ENCODE data around the gene NEU4.

The NEU4 gene

GRCh38 chr2:241853651-241854341, 44.8 kb downstream of the NEU4 start:
- no peak for DNase-seq

DNA sequence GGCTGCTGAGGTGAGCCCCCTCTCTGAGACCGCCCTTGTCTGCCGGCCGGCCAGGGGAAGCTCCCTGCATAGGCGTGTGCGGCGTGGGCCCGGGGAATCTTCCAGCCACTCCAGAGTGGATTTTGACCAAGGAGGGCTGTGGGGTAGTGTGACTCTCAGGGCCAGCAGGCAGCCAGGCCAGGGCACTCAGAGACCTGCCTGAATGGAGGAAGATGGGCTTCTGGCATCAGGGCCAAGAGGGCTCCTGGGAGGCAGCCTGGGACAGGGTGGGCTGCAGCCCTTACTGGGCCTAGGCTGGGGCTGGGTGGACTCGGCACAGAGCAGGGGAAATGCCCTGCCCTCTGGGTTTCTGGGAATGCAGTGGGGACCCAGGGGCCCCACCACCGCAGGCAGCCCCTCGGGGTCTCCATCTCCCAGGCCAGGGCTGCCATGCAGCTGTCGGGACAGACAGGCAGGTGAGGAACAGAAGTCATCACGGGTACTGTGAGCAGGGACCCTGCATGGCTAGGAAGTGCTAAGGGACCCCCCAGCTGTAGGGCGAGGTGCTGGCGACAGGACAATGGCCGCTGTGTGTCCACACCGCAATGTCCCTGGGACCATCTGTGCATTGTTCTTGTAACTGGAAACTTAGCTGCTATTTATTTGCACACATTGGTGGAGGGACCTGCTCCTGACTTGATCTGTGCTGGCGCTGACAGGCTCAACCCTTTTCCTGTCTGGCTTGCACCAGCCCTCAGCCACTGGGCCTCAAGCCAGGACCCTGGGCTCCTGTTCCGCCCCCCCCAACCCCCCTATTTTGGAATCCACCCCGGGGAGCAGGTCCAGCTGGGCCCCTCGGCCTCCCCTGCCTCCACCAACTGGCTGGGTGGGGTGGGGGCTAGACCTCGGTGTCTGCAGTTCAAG, 45.6 kb downstream of the NEU4 start:
- DNase-seq, result no peak

GRCh38 chr2:241855245-241855887, 46.4 kb downstream of the NEU4 start:
- no peak for DNase-seq

GRCh38 chr2:241855888-241856422, 47.0 kb downstream of the NEU4 start:
- DNase-seq, result no peak

DNA sequence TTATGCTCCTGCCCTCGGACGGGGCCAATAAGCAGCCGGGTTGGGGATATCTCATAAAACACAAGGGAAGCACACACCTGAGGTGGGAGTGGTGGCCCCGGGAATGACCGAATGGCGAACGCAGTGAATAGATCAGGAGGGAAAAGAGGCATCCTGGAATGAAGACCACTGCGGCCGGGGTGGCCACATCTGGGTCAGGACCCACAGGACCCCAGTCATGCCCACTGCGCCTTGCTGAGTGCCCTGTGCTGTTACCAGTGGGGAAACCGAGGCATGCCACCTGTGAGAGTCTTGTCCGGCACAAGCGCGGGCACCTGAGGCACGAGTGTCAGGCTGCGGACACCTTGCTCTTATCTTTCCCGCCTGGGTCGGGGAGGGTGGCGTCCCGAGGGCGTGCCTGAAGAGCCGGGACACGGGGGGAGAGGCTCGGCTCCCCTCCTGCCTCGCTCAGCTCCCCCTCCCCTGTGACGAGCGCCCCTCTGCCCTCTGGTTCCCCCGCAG, 48.1 kb downstream of the NEU4 start:
- no peak for DNase-seq

DNA sequence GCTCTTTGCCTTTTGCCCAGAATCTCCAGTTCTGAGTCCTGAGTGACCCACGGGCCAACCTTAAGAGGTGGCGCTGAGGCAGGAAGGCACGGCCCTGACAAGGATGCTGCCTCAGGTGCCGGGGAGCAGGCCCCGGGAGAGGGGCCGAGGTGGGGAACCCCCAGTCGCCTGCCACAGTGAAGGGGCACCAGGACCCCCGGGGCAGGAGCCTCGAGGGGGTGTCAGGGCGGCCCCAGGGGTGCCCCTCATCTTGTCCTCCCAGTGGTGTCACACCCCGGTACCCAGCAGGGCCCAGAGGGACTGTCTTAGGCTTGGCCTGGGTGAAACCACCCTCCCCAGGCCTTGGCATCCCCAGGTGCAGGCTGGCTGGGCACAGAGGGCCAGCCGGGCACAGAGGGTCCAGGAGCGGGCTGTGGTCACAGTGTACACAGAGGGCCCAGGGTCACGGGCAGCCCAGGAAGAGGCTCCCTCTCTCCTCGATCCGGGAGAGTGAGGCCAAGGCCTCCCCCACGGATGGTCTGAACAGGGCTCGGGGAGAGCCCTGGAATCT, 48.7 kb downstream of the NEU4 start:
- DNase-seq, result no peak

GRCh38 chr2:241858206-241859016, 49.4 kb downstream of the NEU4 start, which contains the start of gene PDCD1:
PDCD1 (minus strand) TSS chr2:241858894; CDS start chr2:241858838, 56 bp downstream.
- peak; percentile 41 for DNase-seq

DNA sequence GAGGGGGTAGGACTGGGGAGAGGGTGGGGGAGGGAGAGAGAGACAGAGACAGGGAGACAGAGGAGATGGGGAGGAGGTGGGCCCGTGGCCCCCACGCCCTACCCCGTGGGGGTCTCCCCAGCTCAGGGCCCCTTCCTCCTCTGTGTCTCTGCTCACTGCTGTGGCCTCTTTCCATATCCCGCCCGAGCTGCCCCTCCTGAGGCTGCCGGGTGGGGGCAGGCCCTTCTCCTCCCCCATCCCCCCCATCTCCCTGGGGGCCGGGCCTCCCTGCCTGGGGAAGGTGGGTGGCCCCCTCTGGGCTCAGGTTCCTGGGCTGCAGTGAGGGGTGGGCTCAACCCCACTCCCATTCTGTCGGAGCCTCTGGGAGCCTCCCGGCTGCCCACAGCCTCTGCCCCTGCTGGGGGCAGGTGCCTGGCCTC, 50.0 kb downstream of the NEU4 start:
- DNase-seq, result no peak

- no peak for DNase-seq
Measured at GRCh38 chr2:241859436-241860183, 50.6 kb downstream of the NEU4 start.

DNA sequence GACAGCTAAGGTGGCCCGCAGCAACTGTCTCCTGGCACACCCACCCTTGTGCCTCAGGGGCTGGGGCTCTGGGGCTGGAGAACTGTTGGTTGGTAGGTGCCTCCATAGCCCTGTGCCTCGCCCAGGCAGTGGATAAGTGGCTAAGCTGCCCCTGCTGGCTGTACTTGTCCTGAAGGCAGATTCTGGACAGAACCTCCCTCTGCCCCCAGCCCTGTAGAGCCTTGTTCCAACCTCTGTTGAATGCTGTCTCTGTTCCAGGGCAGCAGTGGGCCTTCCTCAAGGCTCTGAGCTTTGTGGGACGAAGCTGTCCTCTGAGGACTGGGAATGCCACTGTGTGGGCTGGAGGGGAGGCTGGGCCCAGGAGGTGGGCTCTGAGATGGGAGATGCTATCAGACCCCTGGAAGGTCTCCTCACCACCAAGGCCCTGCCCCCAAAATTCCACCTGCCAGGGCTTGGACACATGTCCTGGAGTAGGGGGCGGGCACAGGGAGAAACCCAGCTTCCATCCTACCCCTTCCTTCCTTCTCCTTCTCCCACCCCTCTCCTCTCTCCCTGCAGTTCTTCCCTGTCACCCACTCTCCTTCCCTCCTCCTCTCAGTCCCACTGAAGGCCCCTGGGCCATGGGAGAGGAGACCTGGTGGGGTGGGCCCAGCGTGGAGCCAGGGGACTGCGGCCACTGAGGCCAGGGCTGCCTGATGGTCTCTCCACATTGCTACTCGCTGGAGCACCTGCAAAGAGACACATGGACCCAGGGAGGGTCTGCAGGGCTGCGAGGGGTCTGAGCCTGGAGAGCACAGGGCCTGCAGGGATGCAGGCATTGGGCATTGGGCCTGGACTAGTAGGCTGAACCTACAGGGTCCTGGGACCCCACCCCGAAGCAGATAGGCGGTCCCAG, 51.4 kb downstream of the NEU4 start:
- DNase-seq, result no peak

GRCh38 chr2:241861264-241861663, 52.3 kb downstream of the NEU4 start:
- DNase-seq, result no peak

DNA sequence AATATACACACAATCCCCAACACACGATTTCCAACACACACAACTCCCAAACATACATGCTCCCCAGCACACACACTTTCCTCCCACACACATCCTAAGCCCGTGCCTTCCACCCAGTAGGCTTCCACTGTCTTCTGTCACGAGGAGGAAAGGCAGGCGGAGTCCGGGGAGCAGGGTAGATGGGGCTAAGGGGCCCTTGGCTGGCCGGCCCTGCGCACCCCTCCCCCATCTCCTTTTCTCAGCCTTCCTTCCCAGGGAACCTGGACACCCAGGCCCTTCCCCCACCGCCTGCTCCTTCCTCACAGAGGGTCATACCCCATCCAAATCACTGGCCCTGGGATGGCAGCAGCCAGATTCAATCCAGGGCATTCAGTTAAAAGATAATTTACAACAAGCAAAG, 53.1 kb downstream of the NEU4 start:
- no peak for DNase-seq

- no peak for DNase-seq
Measured at GRCh38 chr2:241862775-241863535, 54.0 kb downstream of the NEU4 start.

- DNase-seq, result no peak
Measured at GRCh38 chr2:241863536-241863954, 54.6 kb downstream of the NEU4 start.

- DNase-seq, result no peak
Measured at GRCh38 chr2:241864168-241864849, 55.3 kb downstream of the NEU4 start.

- DNase-seq, result no peak
Measured at GRCh38 chr2:241864850-241865213, 55.8 kb downstream of the NEU4 start.

DNA sequence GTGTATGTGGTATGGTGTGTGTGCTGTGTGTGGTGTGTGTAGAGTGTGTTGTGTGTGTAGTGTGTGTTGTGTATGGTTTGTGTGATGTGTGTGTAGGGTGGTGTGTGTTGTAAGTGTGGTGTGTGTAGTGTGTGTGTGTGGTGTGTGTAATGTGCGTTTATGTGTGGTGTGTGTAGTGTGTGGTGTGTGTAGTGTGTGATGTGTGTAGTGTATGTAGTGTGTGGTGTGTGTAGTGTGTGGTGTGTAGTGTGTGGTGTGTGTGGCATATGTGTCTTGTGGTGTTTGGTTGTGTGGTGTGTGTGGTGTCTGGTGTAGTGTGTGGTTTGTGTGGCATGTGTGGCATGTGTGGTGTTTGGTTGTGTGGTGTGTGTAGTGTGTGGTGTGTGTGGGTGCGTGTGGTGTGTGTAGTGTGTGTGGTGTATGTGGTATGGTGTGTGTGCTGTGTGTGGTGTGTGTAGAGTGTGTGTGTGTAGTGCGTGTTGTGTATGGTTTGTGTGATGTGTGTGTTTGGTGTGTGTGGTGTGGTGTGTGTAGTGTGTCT, 56.5 kb downstream of the NEU4 start:
- no peak for DNase-seq

Data from T-helper 9 cell (primary cell).